GM18505 (cell line): ENCODE measurements around the gene PROK2.

Experiments
- ATAC-seq: cut with Tn5 transposase; IDR thresholded peaks from one replicate; pipeline ENCODE4 v1.9.1; 2021; ENCODE audit not compliant: unreplicated experiment
- POLR2A ChIP-seq: IDR thresholded peaks from 4 replicates; pipeline ENCODE4 v1.6.1; 2011; ENCODE audit warnings: borderline replicate concordance; ENCODE audit not compliant: insufficient read depth, insufficient read length; ENCODE audit errors: extremely low read depth

The PROK2 gene

DNA sequence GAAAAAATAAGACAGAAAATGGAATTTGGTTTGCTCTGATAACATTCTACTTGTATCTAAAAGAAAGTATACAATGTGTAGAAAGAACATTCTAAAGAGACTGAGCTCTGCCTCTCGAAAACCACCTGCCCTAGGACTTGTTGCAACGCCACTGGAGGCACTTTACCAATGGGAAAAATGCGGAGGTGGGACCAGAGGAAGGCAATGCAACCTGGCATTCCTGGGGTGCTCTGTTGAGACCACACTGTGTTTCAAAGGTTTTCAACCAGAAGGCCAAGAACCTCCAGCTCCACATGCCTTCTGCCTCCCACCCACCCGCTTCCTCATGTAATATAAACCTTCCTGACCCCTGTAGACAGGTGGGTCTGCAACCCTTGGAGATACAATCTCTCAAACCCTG is 4.5 kb downstream of the PROK2 start:
- no peak for TF ChIP-seq POLR2A
- no peak for ATAC-seq

- no peak for ATAC-seq
- no peak for TF ChIP-seq POLR2A
Observed at GRCh38 chr3:71779674-71780377, 5.1 kb downstream of the PROK2 start.

GRCh38 chr3:71778353-71778752 is 6.6 kb downstream of the PROK2 start:
- no peak for TF ChIP-seq POLR2A
- ATAC-seq = no peak

- TF ChIP-seq POLR2A = no peak
- no peak for ATAC-seq
Observed at GRCh38 chr3:71776538-71776937, 8.4 kb downstream of the PROK2 start.

DNA sequence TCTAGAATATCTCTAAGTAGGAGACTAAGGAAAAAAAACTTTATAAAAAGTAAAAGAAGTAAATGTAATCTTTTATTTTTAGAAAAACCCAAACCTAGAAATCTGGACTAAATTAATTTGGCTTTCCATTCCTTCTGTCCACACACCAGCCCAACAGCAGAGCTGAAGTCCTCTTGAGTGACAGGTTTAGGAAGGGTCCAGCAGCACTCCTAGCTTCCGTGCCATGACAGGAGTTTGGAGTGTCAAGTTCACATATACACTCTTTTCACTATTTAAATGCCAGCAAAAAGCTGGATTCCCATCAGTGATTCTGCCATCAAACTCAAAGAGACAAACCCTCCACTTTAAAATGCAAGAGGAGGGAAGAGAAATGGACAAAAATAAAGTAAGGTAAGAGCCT is 13.1 kb downstream of the PROK2 start:
- ATAC-seq = no peak
- no peak for TF ChIP-seq POLR2A

DNA sequence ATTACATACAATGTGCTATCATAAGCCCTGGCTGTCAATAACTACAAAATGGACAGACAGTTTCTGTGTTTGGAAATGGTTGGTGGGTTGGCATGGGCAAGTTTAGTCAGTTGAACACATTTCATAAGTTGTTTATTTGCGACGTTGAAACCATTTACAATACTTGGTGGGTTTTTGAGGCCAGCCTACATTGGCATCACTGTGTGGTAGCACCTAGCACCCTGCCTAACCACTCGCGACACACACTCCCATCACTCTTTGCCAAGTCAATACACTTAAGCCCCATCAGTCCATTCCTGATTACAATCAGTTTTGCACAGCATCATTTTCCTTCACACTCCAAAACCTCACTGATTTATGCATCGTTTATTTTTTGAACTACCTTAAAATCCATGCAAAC is 13.8 kb downstream of the PROK2 start:
- ATAC-seq = no peak
- TF ChIP-seq POLR2A = no peak

DNA sequence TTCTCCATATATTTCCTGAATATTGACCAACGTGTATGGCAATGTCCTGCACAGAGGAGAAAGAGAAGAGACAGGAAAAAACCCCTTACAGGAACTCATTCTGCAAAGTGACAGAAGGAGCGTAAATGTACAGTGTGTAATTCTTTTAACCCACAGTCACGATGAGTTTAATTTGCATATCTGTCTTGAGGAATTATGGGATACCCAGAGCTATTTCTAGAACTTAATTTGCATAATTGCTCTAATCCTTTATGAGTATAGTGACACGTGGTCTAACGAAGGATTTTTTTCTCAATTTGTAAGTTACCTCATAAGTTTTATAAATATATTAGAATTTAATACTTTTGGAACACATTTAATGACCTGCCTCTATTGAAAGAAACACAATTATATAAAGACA is 21.5 kb downstream of the PROK2 start:
- no peak for TF ChIP-seq POLR2A
- no peak for ATAC-seq

GRCh38 chr3:71760140-71760539 is 24.8 kb downstream of the PROK2 start:
- no peak for TF ChIP-seq POLR2A

GRCh38 chr3:71759401-71759800 is 25.5 kb downstream of the PROK2 start:
- ATAC-seq = no peak
- no peak for TF ChIP-seq POLR2A

More at GRCh38 chr3:71760140-71760539, 24.8 kb downstream of the PROK2 start:
- no peak for ATAC-seq

DNA sequence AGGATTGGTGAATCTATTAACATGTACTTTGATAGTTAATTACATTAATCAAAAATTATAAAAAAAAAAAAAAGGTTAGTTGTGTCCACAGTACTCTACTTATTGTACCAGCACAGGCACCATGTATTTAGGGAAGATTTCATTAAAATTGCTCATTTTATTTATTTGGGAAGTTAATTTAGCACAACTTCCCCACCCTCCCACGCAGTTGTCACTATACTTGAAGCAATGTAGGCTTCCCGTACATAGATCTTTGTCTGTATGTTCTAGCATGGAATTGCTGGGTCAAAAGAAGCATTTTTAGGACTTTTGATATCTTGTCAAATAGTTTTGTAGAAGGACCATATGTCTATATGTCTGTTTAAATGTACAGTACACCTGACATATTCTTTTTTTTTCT is 26.9 kb downstream of the PROK2 start:
- no peak for TF ChIP-seq POLR2A
- no peak for ATAC-seq

GRCh38 chr3:71754610-71755253 is 30.2 kb downstream of the PROK2 start:
- ATAC-seq = no peak
- no peak for TF ChIP-seq POLR2A

DNA sequence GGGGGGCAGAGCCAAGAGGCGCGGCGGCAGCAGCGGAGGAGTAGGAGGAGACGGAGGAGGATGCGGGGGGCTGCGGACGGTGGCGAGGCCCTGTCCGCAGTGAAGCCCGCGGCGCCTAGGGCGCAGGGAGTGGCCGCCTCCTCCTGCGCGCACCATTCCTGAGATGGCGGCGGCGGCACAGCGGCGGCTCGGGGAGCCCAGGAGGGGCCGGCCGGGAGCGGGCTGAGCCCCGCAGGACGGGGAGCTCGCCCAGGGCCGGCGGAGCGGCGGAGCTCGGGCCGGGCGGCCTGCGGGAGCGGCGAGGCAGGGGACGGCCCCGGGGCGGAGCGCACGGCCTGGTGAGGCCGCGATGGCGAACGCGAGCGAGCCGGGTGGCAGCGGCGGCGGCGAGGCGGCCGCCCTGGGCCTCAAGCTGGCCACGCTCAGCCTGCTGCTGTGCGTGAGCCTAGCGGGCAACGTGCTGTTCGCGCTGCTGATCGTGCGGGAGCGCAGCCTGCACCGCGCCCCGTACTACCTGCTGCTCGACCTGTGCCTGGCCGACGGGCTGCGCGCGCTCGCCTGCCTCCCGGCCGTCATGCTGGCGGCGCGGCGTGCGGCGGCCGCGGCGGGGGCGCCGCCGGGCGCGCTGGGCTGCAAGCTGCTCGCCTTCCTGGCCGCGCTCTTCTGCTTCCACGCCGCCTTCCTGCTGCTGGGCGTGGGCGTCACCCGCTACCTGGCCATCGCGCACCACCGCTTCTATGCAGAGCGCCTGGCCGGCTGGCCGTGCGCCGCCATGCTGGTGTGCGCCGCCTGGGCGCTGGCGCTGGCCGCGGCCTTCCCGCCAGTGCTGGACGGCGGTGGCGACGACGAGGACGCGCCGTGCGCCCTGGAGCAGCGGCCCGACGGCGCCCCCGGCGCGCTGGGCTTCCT is 31.0 kb downstream of the PROK2 start, which contains the start of gene GPR27:
TSS of gene GPR27 (plus strand) at position 155 of the 909 bp plus-strand sequence. CDS start at position 350, 195 bp downstream.
- ATAC-seq = no peak
- TF ChIP-seq POLR2A = no peak
